H1 (cell line): ENCODE measurements around the gene CXorf65. TPM values are rescaled to one million over a fixed set of nuclear protein-coding genes. Genes with fewer than 3 reads are reported as not detected.

ENCODE experiments used
- CTCF ChIA-PET: fragments of 300-600 bp; sonication (Branson Sonifier 250); formaldehyde crosslinking; loops from one replicate; lab custom pipeline; 2021; ENCODE audit not compliant: partially characterized antibody; lab: Charles Lee
- POLR2A ChIA-PET: fragments of 300-600 bp; sonication (Branson Sonifier 250); formaldehyde crosslinking; loops from one replicate; lab custom pipeline; 2021; ENCODE audit warnings: inconsistent platforms; ENCODE audit not compliant: partially characterized antibody; lab: Charles Lee
- DNase-seq, 2 experiments: peaks; one replicate each; pipeline versions ENCODE4 v3.0.0 to v3.0.0-alpha.2; 2010 to 2022; ENCODE audit warnings: low spot score in 2 of 2, low read depth in 1 of 2, mixed read lengths in 1 of 2
- FAIRE-seq: peaks from 2 replicates; lab custom pipeline; 2011; peaks lifted over from hg19 to GRCh38; lab: Jason Lieb, UNC
- H2AFZ ChIP-seq: 2 replicates; pipeline ENCODE4 v1.8.1; 2012; ENCODE audit warnings: low read length, inconsistent platforms
- H2AK5ac ChIP-seq: 2 replicates; pipeline ENCODE4 v1.6.1; 2013; ENCODE audit warnings: low read depth, low read length
- H2BK120ac ChIP-seq: replicated peaks from 2 replicates; pipeline ENCODE3; 2013; ENCODE audit warnings: low read depth, low read length, inconsistent platforms
- H2BK12ac ChIP-seq: 2 replicates; pipeline ENCODE4 v1.6.1; 2013; ENCODE audit warnings: low read depth, low read length
- H2BK15ac ChIP-seq: 2 replicates; pipeline ENCODE4 v1.6.1; 2013; ENCODE audit warnings: low read length
- H2BK20ac ChIP-seq: 2 replicates; pipeline ENCODE4 v1.6.1; 2013; ENCODE audit warnings: low read length
- H2BK5ac ChIP-seq: 2 replicates; pipeline ENCODE4 v1.6.1; 2013; ENCODE audit warnings: low read depth, low read length
- H3K14ac ChIP-seq: 2 replicates; pipeline ENCODE4 v1.6.1; 2013; ENCODE audit warnings: inconsistent platforms; ENCODE audit not compliant: insufficient read length
- H3K18ac ChIP-seq: 2 replicates; pipeline ENCODE4 v1.6.1; 2013; ENCODE audit warnings: low read length; ENCODE audit errors: extremely low read depth
- H3K23ac ChIP-seq: 2 replicates; pipeline ENCODE4 v1.6.1; 2013; ENCODE audit warnings: inconsistent platforms; ENCODE audit not compliant: insufficient read length
- H3K23me2 ChIP-seq: 2 replicates; pipeline ENCODE4 v1.6.1; 2013; ENCODE audit warnings: low read depth, low read length
- H3K27ac ChIP-seq: 2 replicates; pipeline ENCODE4 v1.6.1; 2011; ENCODE audit warnings: low read depth, low read length, inconsistent platforms
- H3K27me3 ChIP-seq, 4 experiments: replicated peaks in 1 of 4; 1 replicate in 1 of 4; 2 replicates in 3 of 4; pipeline versions ENCODE4 v1.6.1 to v1.8.1; 2011 to 2013; ENCODE audit warnings: low read length in 3 of 4, mild to moderate bottlenecking in 3 of 4, inconsistent platforms in 2 of 4, mixed read lengths in 2 of 4, moderate library complexity in 1 of 4; ENCODE audit not compliant: control insufficient read depth in 3 of 4, insufficient read depth in 3 of 4; ENCODE audit errors: extremely low read depth in 1 of 4
- H3K36me3 ChIP-seq, 4 experiments: 2 replicates each; pipeline versions ENCODE4 v1.6.1 to v1.8.1; 2011 to 2013; ENCODE audit warnings: mild to moderate bottlenecking in 4 of 4, low read length in 3 of 4, moderate library complexity in 2 of 4, control low read depth in 1 of 4, inconsistent platforms in 1 of 4; ENCODE audit not compliant: insufficient read depth in 4 of 4, control insufficient read depth in 2 of 4
- H3K4ac ChIP-seq: replicated peaks from 2 replicates; pipeline ENCODE3; 2013; ENCODE audit warnings: low read length, low read depth, mixed read lengths, inconsistent platforms; ENCODE audit not compliant: insufficient read length
- H3K4me1 ChIP-seq, 4 experiments: replicated peaks in 1 of 4; 1 replicate in 1 of 4; 2 replicates in 3 of 4; pipeline versions ENCODE4 v1.6.1 to v1.8.1; 2011 to 2013; ENCODE audit warnings: low read length in 3 of 4, inconsistent platforms in 2 of 4, mixed read lengths in 1 of 4; ENCODE audit not compliant: insufficient read depth in 4 of 4, control insufficient read depth in 3 of 4
- H3K4me2 ChIP-seq, 2 experiments: 2 replicates each; pipeline versions ENCODE4 v1.6.1 to v1.8.1; 2011 to 2013; ENCODE audit warnings: low read depth in 2 of 2, low read length in 2 of 2, control low read depth in 1 of 2, inconsistent platforms in 1 of 2, mild to moderate bottlenecking in 1 of 2; ENCODE audit not compliant: insufficient read depth in 1 of 2
- H3K4me3 ChIP-seq, 4 experiments: fragments of 200-600, 300-600 bp in 1 of 4; sonication (generic), shearing (Covaris generic), sonication (Bioruptor Twin) in 1 of 4; 2 replicates each; pipeline versions ENCODE4 v1.5.1 to v1.8.1; 2011 to 2016; ENCODE audit warnings: low read length in 4 of 4, low read depth in 3 of 4, control low read depth in 2 of 4, inconsistent platforms in 2 of 4, mild to moderate bottlenecking in 2 of 4, mixed read lengths in 1 of 4, moderate library complexity in 1 of 4; ENCODE audit not compliant: insufficient read depth in 2 of 4; ENCODE audit errors: extremely low read depth in 1 of 4
- H3K56ac ChIP-seq: replicated peaks from 2 replicates; pipeline ENCODE3; 2013; ENCODE audit warnings: low read depth, mild to moderate bottlenecking, mixed read lengths, low read length, inconsistent platforms; ENCODE audit not compliant: insufficient read length
- H3K79me1 ChIP-seq: 2 replicates; pipeline ENCODE4 v1.6.1; 2013; ENCODE audit warnings: low read depth, low read length, control low read depth
- H3K79me2 ChIP-seq, 2 experiments: 2 replicates each; pipeline versions ENCODE4 v1.6.1 to v1.8.1; 2012 to 2013; ENCODE audit warnings: low read length in 2 of 2, mild to moderate bottlenecking in 2 of 2, inconsistent platforms in 1 of 2; ENCODE audit not compliant: insufficient read depth in 2 of 2, control insufficient read depth in 1 of 2
- H3K9ac ChIP-seq, 4 experiments: replicated peaks in 1 of 4; 1 replicate in 1 of 4; 2 replicates in 3 of 4; pipeline versions ENCODE4 v1.6.1 to v1.8.1; 2011 to 2013; ENCODE audit warnings: low read depth in 3 of 4, low read length in 3 of 4, control low read depth in 2 of 4, mild to moderate bottlenecking in 2 of 4, moderate library complexity in 2 of 4, inconsistent platforms in 1 of 4; ENCODE audit errors: extremely low read depth in 1 of 4
- H3K9me3 ChIP-seq, 2 experiments: 2 replicates each; pipeline versions ENCODE4 v1.6.1 to v1.8.1; 2012 to 2013; ENCODE audit warnings: mild to moderate bottlenecking in 2 of 2, moderate library complexity in 2 of 2, control low read depth in 1 of 2, inconsistent platforms in 1 of 2, low read depth in 1 of 2, low read length in 1 of 2, mixed read lengths in 1 of 2; ENCODE audit not compliant: insufficient read depth in 2 of 2
- H4K20me1 ChIP-seq, 2 experiments: replicated peaks in 1 of 2; 2 replicates each; pipeline versions ENCODE3 to v1.8.1; 2011 to 2013; ENCODE audit warnings: inconsistent platforms in 2 of 2, low read length in 2 of 2, mild to moderate bottlenecking in 1 of 2; ENCODE audit not compliant: insufficient read depth in 2 of 2, control insufficient read depth in 1 of 2
- H4K5ac ChIP-seq: 2 replicates; pipeline ENCODE4 v1.6.1; 2013; ENCODE audit warnings: low read length, low read depth, mixed read lengths, inconsistent platforms; ENCODE audit not compliant: insufficient read length
- H4K8ac ChIP-seq: 2 replicates; pipeline ENCODE4 v1.8.0; 2013; ENCODE audit warnings: mild to moderate bottlenecking, moderate library complexity, low read length, inconsistent platforms; ENCODE audit not compliant: insufficient read depth; ENCODE audit errors: extremely low read depth
- H4K91ac ChIP-seq: replicated peaks from 2 replicates; pipeline ENCODE3; 2013; ENCODE audit warnings: low read length, mixed read lengths, inconsistent platforms; ENCODE audit not compliant: insufficient read length
- ASH2L ChIP-seq: fragments of 200-600, 300-600 bp; sonication (generic); IDR thresholded peaks from one replicate; pipeline ENCODE4 v1.7.1; 2017; ENCODE audit warnings: low read length
- CBX5 ChIP-seq: fragments of 300-800, 300-1000 bp; sonication (generic); IDR thresholded peaks from 2 replicates; pipeline ENCODE4 v1.7.1; 2016; ENCODE audit warnings: antibody characterized with exemption, low read length, low read depth
- EZH2 ChIP-seq: fragments of 200-600 bp; sonication (generic); IDR thresholded peaks from 2 replicates; pipeline ENCODE4 v1.7.1; 2012; ENCODE audit warnings: low read depth, mild to moderate bottlenecking, moderate library complexity, low read length, inconsistent platforms; ENCODE audit not compliant: severe bottlenecking
- HDAC2 ChIP-seq, 2 experiments: fragments of 300-600 bp in 1 of 2; sonication (generic) in 1 of 2; IDR thresholded peaks; 2 replicates each; pipeline ENCODE4 v1.6.1; 2011 to 2012; ENCODE audit warnings: low read depth in 2 of 2, low read length in 2 of 2, mild to moderate bottlenecking in 2 of 2, moderate library complexity in 2 of 2, borderline replicate concordance in 1 of 2, inconsistent platforms in 1 of 2
- KDM4A ChIP-seq: IDR thresholded peaks from one replicate; pipeline ENCODE4 v1.7.1; 2012; ENCODE audit warnings: low read depth, mild to moderate bottlenecking, moderate library complexity, low read length, inconsistent platforms; ENCODE audit not compliant: severe bottlenecking
- MAFK ChIP-seq: IDR thresholded peaks from 2 replicates; pipeline ENCODE4 v1.6.1; 2012; ENCODE audit warnings: low read depth, mild to moderate bottlenecking, improper control_type of control experiment, low read length
- RBBP5 ChIP-seq: IDR thresholded peaks from 2 replicates; pipeline ENCODE4 v1.7.1; 2012; ENCODE audit warnings: low read depth, mild to moderate bottlenecking, inconsistent platforms, low read length, moderate library complexity, borderline replicate concordance
- SAP30 ChIP-seq: fragments of 300-600 bp; sonication (generic); IDR thresholded peaks from 2 replicates; pipeline ENCODE4 v1.7.1; 2012; ENCODE audit warnings: low read length, moderate library complexity, mild to moderate bottlenecking, inconsistent platforms; ENCODE audit not compliant: insufficient read depth, insufficient replicate concordance
- SIN3A ChIP-seq, 2 experiments: IDR thresholded peaks in 1 of 2; conservative IDR thresholded peaks in 1 of 2; 2 replicates each; pipeline ENCODE4 v1.6.1; 2011 to 2012; ENCODE audit warnings: low read length in 2 of 2, improper control_type of control experiment in 1 of 2, low read depth in 1 of 2, mild to moderate bottlenecking in 1 of 2
- SP1 ChIP-seq: IDR thresholded peaks from 2 replicates; pipeline ENCODE4 v1.6.1; 2011; ENCODE audit warnings: low read depth, low read length
- WGBS, 2 experiments: shearing (Covaris generic) in 1 of 2; methylation state at CpG; one replicate each; pipeline versions ENCODE4 v1.1.6 to v1.1.7; 2013 to 2015; ENCODE audit warnings: low lambda C conversion rate in 2 of 2, mixed read lengths in 2 of 2, inconsistent platforms in 1 of 2, low coverage in 1 of 2, missing lambda C conversion rate in 1 of 2; ENCODE audit not compliant: insufficient replicate concordance in 2 of 2, insufficient coverage in 1 of 2, insufficient read length in 1 of 2; ENCODE audit errors: extremely low coverage in 1 of 2, missing lambda C conversion rate in 1 of 2; 5-methylcytosine and 5-hydroxymethylcytosine counted together
- polyA plus RNA-seq, 7 experiments: library from polyadenylated mRNA; depleted of rRNA in 3 of 7; stranded (reverse) in 5 of 7; unstranded in 2 of 7; fragments of >200 nt in 5 of 7; fragments of 200-250 nt in 2 of 7; gene quantifications; 1 replicate in 5 of 7; 2 replicates in 1 of 7; 4 replicates in 1 of 7; pipeline versions ENCODE4 v1.2.1 to v1.2.3, GENCODE V29; 2011 to 2013; ENCODE audit warnings: missing spikeins in 2 of 7, mixed read lengths in 2 of 7
- total RNA-seq: library from RNA; stranded (reverse); fragmentation: NEBNext Ultra II Directional; extraction: Animal tissue kit (Norgen Biotek cat#: 25700); gene quantifications from 2 replicates; pipeline ENCODE4 v1.2.1, GENCODE V29; 2021

The CXorf65 gene
- total and polyA plus RNA-seq, 2 of the 8 experiments (the other 6 are each of a cell fraction or from before 2014, with no cell fraction given), result not detected

DNA sequence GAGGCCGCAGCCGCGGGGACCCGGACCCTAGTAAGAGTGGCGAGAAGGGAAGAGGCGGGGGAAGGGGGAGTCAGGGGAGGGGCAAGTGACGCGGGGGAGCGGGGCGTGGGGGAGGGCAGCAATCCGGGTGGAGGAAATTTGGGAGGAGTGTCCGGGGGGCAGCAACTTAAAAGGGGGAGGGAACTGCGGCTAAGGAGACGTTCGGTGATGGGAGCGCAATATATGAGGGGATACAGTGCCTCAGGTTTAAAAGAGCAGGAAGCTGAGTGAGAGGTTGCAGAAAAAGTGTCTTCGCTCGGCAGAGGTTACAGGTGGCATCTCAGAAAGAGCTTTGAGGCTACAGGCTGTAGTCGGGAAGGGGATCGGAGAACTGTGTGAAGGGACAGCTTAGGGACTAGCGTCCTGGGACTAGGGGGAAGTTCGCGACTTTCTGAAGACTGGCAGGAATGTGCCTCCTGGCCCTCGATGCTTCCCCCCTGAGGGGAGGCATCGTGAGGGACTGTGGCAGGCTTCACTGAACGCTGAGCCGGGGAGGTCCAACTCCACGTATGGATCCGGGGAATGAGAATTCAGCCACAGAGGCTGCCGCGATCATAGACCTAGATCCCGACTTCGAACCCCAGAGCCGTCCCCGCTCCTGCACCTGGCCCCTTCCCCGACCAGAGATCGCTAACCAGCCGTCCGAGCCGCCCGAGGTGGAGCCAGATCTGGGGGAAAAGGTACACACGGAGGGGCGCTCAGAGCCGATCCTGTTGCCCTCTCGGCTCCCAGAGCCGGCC, 10.4 kb downstream of the CXorf65 start:
- DNase-seq (no peak), FAIRE-seq (no peak)
- no peak overlapping the region for H2BK12ac ChIP-seq
- CTCF ChIA-PET, result interaction anchor here (1.6 kb wide), 1 partner anchor 32 kb away, joined by 5 read pairs; no protein-coding TSS in a partner anchor
- H4K5ac ChIP-seq, result no peak overlapping the region
- no peak overlapping the region for H3K14ac ChIP-seq
- 4% methylated on average over 9 of the region's 46 CpGs; no CpG with 5 or more reads in 1 of the 2 experiments for WGBS, 2 experiments
- no peak overlapping the region; the same call in 1 of the 2 replicates for H4K8ac ChIP-seq
- peaks cover 7 to 19% (median 13%) of the 10 kb centered on the region in 4 experiments for H3K4me1 ChIP-seq
- no peak overlapping the region for H2BK20ac ChIP-seq
- no peak overlapping the region for H3K56ac ChIP-seq
- TF ChIP-seq SP1 (no peak), SIN3A (conservative IDR thresholded peaks at IDR 0.05 in 1 of 2, IDR thresholded peaks at IDR 0.05 in 1 of 2; ENCODE audit: low read depth in 1 of 2, low read length in 2 of 2) (0 out of 4 replicates have a peak, but pooled peaks have one; percentile 11 to 24), EZH2 (no peak), HDAC2 (IDR thresholded peaks at IDR 0.05; ENCODE audit: borderline replicate concordance in 1 of 2, low read depth in 2 of 2, low read length in 2 of 2) (no peak), CBX5 (no peak), ASH2L (peak; percentile 83), MAFK (no peak), KDM4A (peak; percentile 49), SAP30 (peak; percentile 53), RBBP5 (peak; percentile 64; the same call in 1 of the 2 replicates)
- H2BK120ac ChIP-seq, result no peak overlapping the region
- H3K4me3 ChIP-seq, result peak overlapping the region; percentile 68 to 78 (median 73)
- H3K9ac ChIP-seq, result peak overlapping the region; percentile 20 to 43 (median 34); a peak in 6 of 7 replicates
- peaks cover 0 to 5% (median 0%) of the 10 kb centered on the region in 4 experiments; a peak in 1 of 7 replicates for H3K27me3 ChIP-seq
- H2AK5ac ChIP-seq, result no peak overlapping the region
- H3K79me2 ChIP-seq, result peaks cover 0 to 8% of the 10 kb centered on the region in 2 experiments; a peak in 2 of 4 replicates
- no peaks in the 10 kb centered on the region for H3K9me3 ChIP-seq
- H3K4me2 ChIP-seq, result peak overlapping the region; percentile 80 to 95
- H3K23me2 ChIP-seq, result peaks cover 8% of the 10 kb centered on the region
- H3K4ac ChIP-seq, result no peak overlapping the region
- H3K18ac ChIP-seq, result peak overlapping the region; percentile 60
- H2BK15ac ChIP-seq, result no peak overlapping the region
- no peaks in the 10 kb centered on the region; the same call in 1 of the 2 replicates for H3K79me1 ChIP-seq
- H2AFZ ChIP-seq, result no peak overlapping the region
- H3K23ac ChIP-seq, result no peak overlapping the region
- H2BK5ac ChIP-seq, result no peak overlapping the region
- H3K27ac ChIP-seq, result peak overlapping the region; percentile 34; the same call in 1 of the 2 replicates
- no peak overlapping the region for H4K91ac ChIP-seq
- peaks cover 0 to 2% of the 10 kb centered on the region in 2 experiments for H4K20me1 ChIP-seq
- POLR2A ChIA-PET, result interaction anchor here (0.6 to 1.4 kb wide), 5 partner anchors 8 to 127 kb away, joined by 3 to 4 read pairs (median 3); partner anchors contain the start of gene MED12
- no peaks in the 10 kb centered on the region for H3K36me3 ChIP-seq
